CD14-positive monocyte (primary cell): Measurements from ENCODE around the gene SKIC8. TPM values are rescaled to one million over a fixed set of nuclear protein-coding genes. Genes with fewer than 3 reads are reported as not detected.

Source experiments
- DNase-seq, 3 donors: peaks; one replicate each; pipeline ENCODE4 v3.0.0-alpha.2; 2011 to 2022
- H2AFZ ChIP-seq: 2 replicates; pipeline ENCODE4 v1.6.0; 2012; ENCODE audit warnings: mild to moderate bottlenecking, low read depth, low read length, inconsistent platforms; ENCODE audit not compliant: insufficient read depth, poor library complexity, severe bottlenecking
- H3K27ac ChIP-seq, 2 donors: 1 replicate in 1 of 2; 2 replicates in 1 of 2; pipeline ENCODE4 v1.5.1; 2012 to 2013; ENCODE audit warnings: low read length in 2 of 2, control low read depth in 1 of 2, inconsistent platforms in 1 of 2, low read depth in 1 of 2, mild to moderate bottlenecking in 1 of 2
- H3K27me3 ChIP-seq, 2 donors: one replicate each; pipeline versions ENCODE4 v1.6.0 to v1.6.1; 2011 to 2013; ENCODE audit warnings: low read length in 2 of 2; ENCODE audit not compliant: control insufficient read depth in 2 of 2, insufficient read depth in 2 of 2
- H3K36me3 ChIP-seq, 2 donors: replicated peaks in 1 of 2; 1 replicate in 1 of 2; 2 replicates in 1 of 2; pipeline versions ENCODE4 v1.5.1 to v1.6.1; 2012 to 2013; ENCODE audit warnings: low read length in 2 of 2, control low read depth in 1 of 2, inconsistent platforms in 1 of 2, mild to moderate bottlenecking in 1 of 2; ENCODE audit not compliant: insufficient read depth in 2 of 2, control insufficient read depth in 1 of 2
- H3K4me1 ChIP-seq, 2 donors: 1 replicate in 1 of 2; 2 replicates in 1 of 2; pipeline versions ENCODE4 v1.5.1 to v1.6.1; 2012 to 2013; ENCODE audit warnings: low read length in 2 of 2, control low read depth in 1 of 2, inconsistent platforms in 1 of 2, mild to moderate bottlenecking in 1 of 2, moderate library complexity in 1 of 2; ENCODE audit not compliant: insufficient read depth in 2 of 2, control insufficient read depth in 1 of 2
- H3K4me2 ChIP-seq: replicated peaks from 2 replicates; pipeline ENCODE3; 2012; ENCODE audit warnings: low read length, moderate library complexity, mild to moderate bottlenecking; ENCODE audit not compliant: poor library complexity, severe bottlenecking; ENCODE audit errors: extremely low read depth
- H3K4me3 ChIP-seq, 3 experiments: fragments of 200-600 bp in 1 of 3; sonication (generic) in 1 of 3; replicated peaks in 1 of 3; 1 replicate in 2 of 3; 2 replicates in 1 of 3; pipeline ENCODE4 v1.5.1; 2011 to 2013; ENCODE audit warnings: low read length in 3 of 3, mild to moderate bottlenecking in 3 of 3, control low read depth in 2 of 3, low read depth in 2 of 3, inconsistent platforms in 1 of 3, moderate library complexity in 1 of 3
- H3K79me2 ChIP-seq: 2 replicates; pipeline ENCODE4 v1.6.0; 2012; ENCODE audit warnings: mild to moderate bottlenecking, control low read depth, inconsistent platforms, low read length, moderate library complexity; ENCODE audit not compliant: insufficient read depth
- H3K9ac ChIP-seq: 2 replicates; pipeline ENCODE4 v1.6.0; 2017; ENCODE audit warnings: low read length, mild to moderate bottlenecking; ENCODE audit not compliant: insufficient read depth, poor library complexity, severe bottlenecking
- H3K9me3 ChIP-seq, 2 donors: replicated peaks in 1 of 2; 1 replicate in 1 of 2; 2 replicates in 1 of 2; pipeline versions ENCODE4 v1.5.1 to v1.6.1; 2012 to 2013; ENCODE audit warnings: low read length in 2 of 2, control low read depth in 1 of 2; ENCODE audit not compliant: control insufficient read depth in 1 of 2, insufficient read depth in 1 of 2
- H4K20me1 ChIP-seq: 2 replicates; pipeline ENCODE4 v1.6.0; 2012; ENCODE audit warnings: mild to moderate bottlenecking, low read length, control low read depth, moderate library complexity; ENCODE audit not compliant: insufficient read depth
- H3K27ac Mint-ChIP-seq, 7 donors: one replicate each; pipeline ENCODE4 v1.8.0; 2020; ENCODE audit warnings: mild to moderate bottlenecking in 7 of 7, mixed read lengths in 7 of 7, moderate library complexity in 6 of 7, inconsistent platforms in 2 of 7
- H3K27me3 Mint-ChIP-seq, 3 donors: one replicate each; pipeline ENCODE4 v1.8.0; 2021 to 2022; ENCODE audit warnings: low read depth in 3 of 3, mild to moderate bottlenecking in 3 of 3, mixed read lengths in 3 of 3, moderate library complexity in 3 of 3, inconsistent platforms in 1 of 3
- H3K36me3 Mint-ChIP-seq, 2 donors: one replicate each; pipeline ENCODE4 v1.8.0; 2020; ENCODE audit warnings: mixed read lengths in 2 of 2, inconsistent platforms in 1 of 2, mild to moderate bottlenecking in 1 of 2
- H3K4me1 Mint-ChIP-seq: one replicate; pipeline ENCODE4 v1.8.0; 2020; ENCODE audit warnings: mild to moderate bottlenecking, mixed read lengths
- H3K4me3 Mint-ChIP-seq, 2 donors: one replicate each; pipeline ENCODE4 v1.8.0; 2020; ENCODE audit warnings: mild to moderate bottlenecking in 2 of 2, mixed read lengths in 2 of 2, moderate library complexity in 1 of 2
- H3K9me3 Mint-ChIP-seq, 7 donors: one replicate each; pipeline ENCODE4 v1.8.0; 2020 to 2022; ENCODE audit warnings: mixed read lengths in 7 of 7, mild to moderate bottlenecking in 6 of 7, moderate library complexity in 6 of 7, inconsistent platforms in 2 of 7
- CTCF ChIP-seq: fragments of 200-600 bp; IDR thresholded peaks from one replicate; pipeline ENCODE4 v1.8.0; 2022; ENCODE audit warnings: antibody characterized with exemption, mild to moderate bottlenecking
- WGBS: methylation state at CpG from one replicate; pipeline ENCODE4 v1.1.5; 2013; ENCODE audit warnings: missing lambda C conversion rate; ENCODE audit not compliant: insufficient coverage; 5-methylcytosine and 5-hydroxymethylcytosine counted together
- intact Hi-C, 2 donors: fragments of 100-400 bp; cut with micrococcal nuclease; formaldehyde crosslinking; loops; one replicate each; pipeline versions ENCODE4 v1.15.0 to v1.15.1; 2023
- polyA plus RNA-seq, 3 donors: library from polyadenylated mRNA; depleted of rRNA in 1 of 3; unstranded in 2 of 3; stranded (reverse) in 1 of 3; fragments of 300-500 nt in 2 of 3; fragments of >200 nt in 1 of 3; fragmentation: Illumina TruSeq in 2 of 3; gene quantifications; 1 replicate in 2 of 3; 2 replicates in 1 of 3; pipeline ENCODE4 v1.2.3, GENCODE V29; 2012 to 2021

The SKIC8 gene
- polyA plus RNA-seq, 3 donors = 59.8 to 123 (median 88.0) TPM

- H3K36me3 ChIP-seq = no peaks in the 10 kb centered on the region
- intact Hi-C loops = no loop called here
- no peaks in the 10 kb centered on the region for H3K9me3 Mint-ChIP-seq
- H3K27ac Mint-ChIP-seq = no peak overlapping the region
- no peaks in the 10 kb centered on the region for H4K20me1 ChIP-seq
- TF ChIP-seq CTCF = no peak
- H3K27me3 Mint-ChIP-seq = peaks cover 0 to 3% (median 3%) of the 10 kb centered on the region in 3 donors
- H3K4me1 ChIP-seq = peaks cover 9 to 13% of the 10 kb centered on the region in 2 donors
- H3K4me3 Mint-ChIP-seq = no peak overlapping the region
- no peak overlapping the region for H3K4me2 ChIP-seq
- peaks cover 6% of the 10 kb centered on the region for H3K4me1 Mint-ChIP-seq
- no peak for DNase-seq
- H2AFZ ChIP-seq = peak overlapping the region; percentile 21
- peaks cover 8% of the 10 kb centered on the region for H3K79me2 ChIP-seq
- H3K9me3 ChIP-seq = no peaks in the 10 kb centered on the region
- H3K27me3 ChIP-seq = no peaks in the 10 kb centered on the region
- H3K27ac ChIP-seq = no peak overlapping the region
- H3K36me3 Mint-ChIP-seq = no peaks in the 10 kb centered on the region
- no peak overlapping the region for H3K4me3 ChIP-seq
- no peak overlapping the region for H3K9ac ChIP-seq
- WGBS = no CpG with 5 or more reads among the region's 2 CpGs
Observed at GRCh38 chr15:78260489-78260888, 38.9 kb downstream of the SKIC8 start.

GRCh38 chr15:78259232-78259631, 40.2 kb downstream of the SKIC8 start:
- Mint-ChIP-seq H3K27me3 (peaks cover 0 to 3% (median 3%) of the 10 kb centered on the region in 3 donors), H3K4me3 (no peak overlapping the region), H3K27ac (no peak overlapping the region), H3K4me1 (no peaks in the 10 kb centered on the region), H3K9me3 (no peaks in the 10 kb centered on the region), H3K36me3 (no peaks in the 10 kb centered on the region)
- Histone ChIP-seq H2AFZ (no peak overlapping the region), H3K4me2 (no peak overlapping the region), H3K4me3 (no peak overlapping the region), H3K27me3 (no peaks in the 10 kb centered on the region), H3K36me3 (no peaks in the 10 kb centered on the region), H3K9me3 (no peaks in the 10 kb centered on the region), H4K20me1 (no peaks in the 10 kb centered on the region), H3K4me1 (peaks cover 3 to 4% of the 10 kb centered on the region in 2 donors), H3K79me2 (no peaks in the 10 kb centered on the region), H3K27ac (no peak overlapping the region), H3K9ac (no peak overlapping the region)
- 100% methylated on average over 3 of the region's 3 CpGs for WGBS
- DNase-seq = no peak
- TF ChIP-seq CTCF = no peak
- intact Hi-C loops = no loop called here
